ENCODE results near the gene DUSP16. TPM values are rescaled to one million over a fixed set of nuclear protein-coding genes. Genes with fewer than 3 reads are reported as not detected.
A peak's percentile ranks its signal among the peaks of the same experiment; 100 is the strongest.

Gene DUSP16
- total and polyA plus RNA-seq, 4 experiments from 2014 or later, result 16.8 to 125 (median 72.5) TPM

DNA sequence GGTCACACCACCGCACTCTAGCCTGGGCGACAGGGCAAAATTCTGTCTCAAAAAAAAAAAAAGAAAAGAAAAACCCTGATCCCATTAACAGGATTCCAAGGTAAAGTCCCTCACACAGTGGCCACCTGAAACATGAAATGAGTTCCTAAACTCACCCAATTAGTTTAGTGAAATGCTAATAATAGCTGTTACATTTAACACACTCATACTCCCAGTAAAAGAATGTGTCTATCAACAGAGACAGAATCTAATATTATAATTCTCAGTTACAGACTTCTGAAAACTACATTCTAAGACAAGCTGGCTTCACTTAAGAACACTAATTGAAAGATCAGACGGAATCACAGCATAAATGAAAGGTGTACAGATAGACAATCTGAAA is 44.2 kb downstream of the DUSP16 start:
- no peak overlapping the region for H3K27ac ChIP-seq (ENCODE audit: low read depth, low read length)
- no peaks in the 10 kb centered on the region for H3K9me3 ChIP-seq (ENCODE audit: control insufficient read depth in 1 of 2, low read length in 2 of 2)
- POLR2A ChIA-PET (ENCODE audit: partially characterized antibody), result interaction anchor here (0.7 to 2.3 kb wide), 8 partner anchors 9 to 195 kb away, joined by 3 to 8 read pairs (median 3); partner anchors contain the start of gene DUSP16
- no peaks in the 10 kb centered on the region for H3K27me3 ChIP-seq (ENCODE audit: insufficient read depth, low read length)
- peak overlapping the region in 2 of 7 donors; percentile 11 to 29 for H3K27ac Mint-ChIP-seq
- no peaks in the 10 kb centered on the region for H3K9me3 Mint-ChIP-seq
- H3K27me3 Mint-ChIP-seq, result no peaks in the 10 kb centered on the region
- peaks cover 59 to 60% of the 10 kb centered on the region in 2 donors for H3K36me3 Mint-ChIP-seq
- H3K4me1 Mint-ChIP-seq, result peaks cover 20 to 67% (median 49%) of the 10 kb centered on the region in 4 donors
- CTCF ChIA-PET (ENCODE audit: partially characterized antibody), result interaction anchor here (1.5 to 2.2 kb wide), 4 partner anchors 9 to 141 kb away, joined by 4 to 7 read pairs (median 4); no protein-coding TSS in a partner anchor
- H3K36me3 ChIP-seq (ENCODE audit: insufficient read depth, low read length), result peaks cover 17% of the 10 kb centered on the region
- intact Hi-C loops (cut with micrococcal nuclease), result no loop called here
- peaks cover 8% of the 10 kb centered on the region for H3K4me1 ChIP-seq (ENCODE audit: insufficient read depth, low read length)
- H3K4me3 Mint-ChIP-seq, result no peak overlapping the region
- no peak for DNase-seq
- no peak overlapping the region for H3K4me3 ChIP-seq (ENCODE audit: low read length in 2 of 2)

- H3K27me3 ChIP-seq (ENCODE audit: insufficient read depth, low read length), result no peaks in the 10 kb centered on the region
- ChIA-PET POLR2A (ENCODE audit: partially characterized antibody) (interaction anchor here (1.2 to 1.3 kb wide), 2 partner anchors 40 to 154 kb away, joined by 3 to 4 read pairs; no protein-coding TSS in a partner anchor), CTCF (ENCODE audit: partially characterized antibody) (interaction anchor here (1.3 kb wide), 1 partner anchor 26 kb away, joined by 3 read pairs; no protein-coding TSS in a partner anchor)
- H3K9me3 Mint-ChIP-seq, result no peaks in the 10 kb centered on the region
- no peak overlapping the region for H3K4me3 ChIP-seq (ENCODE audit: low read length in 2 of 2)
- DNase-seq, result no peak
- peaks cover 45 to 50% of the 10 kb centered on the region in 2 donors for H3K36me3 Mint-ChIP-seq
- H3K4me1 ChIP-seq (ENCODE audit: insufficient read depth, low read length), result peaks cover 31% of the 10 kb centered on the region
- H3K27me3 Mint-ChIP-seq, result no peaks in the 10 kb centered on the region
- peak overlapping the region in 4 of 7 donors; percentile 17 to 42 (median 38) for H3K27ac Mint-ChIP-seq
- no peak overlapping the region for H3K4me3 Mint-ChIP-seq
- intact Hi-C loops (cut with micrococcal nuclease), result no loop called here
- peaks cover 5% of the 10 kb centered on the region for H3K36me3 ChIP-seq (ENCODE audit: insufficient read depth, low read length)
- H3K9me3 ChIP-seq (ENCODE audit: control insufficient read depth in 1 of 2, low read length in 2 of 2), result no peaks in the 10 kb centered on the region
- no peak overlapping the region for H3K27ac ChIP-seq (ENCODE audit: low read depth, low read length)
- H3K4me1 Mint-ChIP-seq, result peaks cover 13 to 41% (median 31%) of the 10 kb centered on the region in 4 donors
Measured at GRCh38 chr12:12513416-12514006, 49.2 kb downstream of the DUSP16 start.

- H3K4me3 Mint-ChIP-seq, result no peak overlapping the region
- intact Hi-C loops (cut with micrococcal nuclease), result no loop called here
- peaks cover 15 to 36% (median 24%) of the 10 kb centered on the region in 4 donors for H3K4me1 Mint-ChIP-seq
- H3K9me3 Mint-ChIP-seq, result no peaks in the 10 kb centered on the region
- no peak overlapping the region for H3K27ac Mint-ChIP-seq
- no peaks in the 10 kb centered on the region for H3K27me3 ChIP-seq (ENCODE audit: insufficient read depth, low read length)
- H3K4me1 ChIP-seq (ENCODE audit: insufficient read depth, low read length), result peaks cover 36% of the 10 kb centered on the region
- no peaks in the 10 kb centered on the region for H3K27me3 Mint-ChIP-seq
- ChIA-PET POLR2A (ENCODE audit: partially characterized antibody) (interaction anchor here (0.8 to 1.2 kb wide), 2 partner anchors 9 to 202 kb away, joined by 3 read pairs; no protein-coding TSS in a partner anchor), CTCF (ENCODE audit: partially characterized antibody) (interaction anchor here (1.2 kb wide), 1 partner anchor 25 kb away, joined by 3 read pairs; no protein-coding TSS in a partner anchor)
- H3K9me3 ChIP-seq (ENCODE audit: control insufficient read depth in 1 of 2, low read length in 2 of 2), result no peaks in the 10 kb centered on the region
- H3K36me3 Mint-ChIP-seq, result peaks cover 39% of the 10 kb centered on the region in 2 donors
- H3K36me3 ChIP-seq (ENCODE audit: insufficient read depth, low read length), result peaks cover 2% of the 10 kb centered on the region
- no peak overlapping the region for H3K27ac ChIP-seq (ENCODE audit: low read depth, low read length)
- no peak for DNase-seq
- H3K4me3 ChIP-seq (ENCODE audit: low read length in 2 of 2), result no peak overlapping the region
Measured at GRCh38 chr12:12511895-12512711, 50.6 kb downstream of the DUSP16 start.

- ChIA-PET CTCF (ENCODE audit: partially characterized antibody) (interaction anchor here (1.1 to 1.2 kb wide), 2 partner anchors 26 to 225 kb away, joined by 3 read pairs; no protein-coding TSS in a partner anchor), POLR2A (ENCODE audit: partially characterized antibody) (interaction anchor here (0.8 to 1.3 kb wide), 3 partner anchors 8 to 203 kb away, joined by 3 read pairs; no protein-coding TSS in a partner anchor)
- Histone ChIP-seq H3K27me3 (ENCODE audit: insufficient read depth, low read length) (no peaks in the 10 kb centered on the region), H3K4me1 (ENCODE audit: insufficient read depth, low read length) (peaks cover 45% of the 10 kb centered on the region), H3K4me3 (ENCODE audit: low read length in 2 of 2) (no peak overlapping the region), H3K27ac (ENCODE audit: low read depth, low read length) (no peak overlapping the region), H3K36me3 (ENCODE audit: insufficient read depth, low read length) (no peaks in the 10 kb centered on the region), H3K9me3 (ENCODE audit: control insufficient read depth in 1 of 2, low read length in 2 of 2) (no peaks in the 10 kb centered on the region)
- H3K4me3 Mint-ChIP-seq, result no peak overlapping the region
- DNase-seq, result no peak
- H3K36me3 Mint-ChIP-seq, result peaks cover 31 to 33% of the 10 kb centered on the region in 2 donors
- intact Hi-C loops (cut with micrococcal nuclease), result no loop called here
- H3K9me3 Mint-ChIP-seq, result no peaks in the 10 kb centered on the region
- H3K27me3 Mint-ChIP-seq, result no peaks in the 10 kb centered on the region
- H3K4me1 Mint-ChIP-seq, result peaks cover 20 to 40% (median 31%) of the 10 kb centered on the region in 4 donors
- H3K27ac Mint-ChIP-seq, result no peak overlapping the region
Measured at GRCh38 chr12:12511021-12511783, 51.5 kb downstream of the DUSP16 start.

DNA sequence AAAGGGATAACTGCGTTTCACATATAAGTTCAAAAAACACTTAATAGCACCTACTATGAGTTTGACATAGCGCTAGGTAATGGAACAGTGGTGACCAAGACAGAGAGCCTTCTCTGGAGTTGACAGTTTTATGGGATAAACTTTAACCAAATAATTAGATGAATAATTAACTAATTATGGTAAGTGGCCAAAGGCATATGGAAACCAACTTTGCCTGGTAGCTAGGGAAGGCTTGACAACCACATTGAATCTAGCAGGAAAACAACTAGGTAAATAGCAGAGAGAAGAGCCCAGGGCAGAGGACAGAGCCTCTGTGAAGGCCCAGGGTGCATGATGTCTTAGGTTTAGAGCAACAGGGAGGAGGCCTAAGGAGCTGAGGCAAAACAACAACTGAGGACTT is 52.1 kb downstream of the DUSP16 start:
- Histone ChIP-seq H3K27ac (ENCODE audit: low read depth, low read length) (no peak overlapping the region), H3K36me3 (ENCODE audit: insufficient read depth, low read length) (no peaks in the 10 kb centered on the region), H3K9me3 (ENCODE audit: control insufficient read depth in 1 of 2, low read length in 2 of 2) (no peaks in the 10 kb centered on the region), H3K4me3 (ENCODE audit: low read length in 2 of 2) (no peak overlapping the region), H3K4me1 (ENCODE audit: insufficient read depth, low read length) (peaks cover 52% of the 10 kb centered on the region), H3K27me3 (ENCODE audit: insufficient read depth, low read length) (no peaks in the 10 kb centered on the region)
- H3K27me3 Mint-ChIP-seq, result no peaks in the 10 kb centered on the region
- peaks cover 28 to 33% of the 10 kb centered on the region in 2 donors for H3K36me3 Mint-ChIP-seq
- ChIA-PET POLR2A (ENCODE audit: partially characterized antibody) (interaction anchor here (1.3 kb wide), 1 partner anchor 13 kb away, joined by 3 read pairs; no protein-coding TSS in a partner anchor), CTCF (ENCODE audit: partially characterized antibody) (interaction anchor here (1.1 kb wide), 1 partner anchor 226 kb away, joined by 3 read pairs; no protein-coding TSS in a partner anchor)
- H3K4me1 Mint-ChIP-seq, result peaks cover 27 to 46% (median 36%) of the 10 kb centered on the region in 4 donors
- no peak overlapping the region for H3K4me3 Mint-ChIP-seq
- intact Hi-C loops (cut with micrococcal nuclease), result no loop called here
- no peaks in the 10 kb centered on the region for H3K9me3 Mint-ChIP-seq
- peak overlapping the region in 1 of 7 donors; percentile 66 for H3K27ac Mint-ChIP-seq
- DNase-seq, result no peak

DNA sequence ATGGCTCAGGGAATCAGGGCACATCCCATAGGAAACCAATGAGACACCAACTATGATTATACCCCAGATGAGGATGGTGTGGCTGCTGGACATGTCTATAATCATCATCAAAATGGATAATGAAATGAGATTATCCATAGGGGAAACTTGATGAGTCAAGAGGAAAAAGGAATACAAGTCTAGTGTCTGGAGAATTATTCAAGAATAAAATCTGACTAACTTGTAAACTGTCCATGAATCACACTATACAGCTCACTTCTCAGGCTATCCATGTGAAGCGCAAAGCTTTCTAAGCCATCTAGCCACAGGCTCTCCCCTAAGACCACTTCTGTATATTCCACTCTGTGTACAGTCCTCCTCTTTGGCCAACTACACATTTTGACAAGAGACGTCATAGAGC is 52.5 kb downstream of the DUSP16 start:
- Mint-ChIP-seq H3K27me3 (no peaks in the 10 kb centered on the region), H3K9me3 (no peaks in the 10 kb centered on the region), H3K4me3 (peak overlapping the region in 1 of 8 donors; percentile 36), H3K36me3 (peaks cover 25 to 35% of the 10 kb centered on the region in 2 donors), H3K27ac (peak overlapping the region in 5 of 7 donors; percentile 17 to 70 (median 43)), H3K4me1 (peaks cover 31 to 50% (median 40%) of the 10 kb centered on the region in 4 donors)
- no peak for DNase-seq
- Histone ChIP-seq H3K4me1 (ENCODE audit: insufficient read depth, low read length) (peaks cover 56% of the 10 kb centered on the region), H3K36me3 (ENCODE audit: insufficient read depth, low read length) (no peaks in the 10 kb centered on the region), H3K4me3 (ENCODE audit: low read length in 2 of 2) (no peak overlapping the region), H3K27me3 (ENCODE audit: insufficient read depth, low read length) (no peaks in the 10 kb centered on the region), H3K9me3 (ENCODE audit: control insufficient read depth in 1 of 2, low read length in 2 of 2) (no peaks in the 10 kb centered on the region), H3K27ac (ENCODE audit: low read depth, low read length) (no peak overlapping the region)
- intact Hi-C loops (cut with micrococcal nuclease), result no loop called here
- POLR2A ChIA-PET (ENCODE audit: partially characterized antibody), result interaction anchor here (1.3 kb wide), 2 partner anchors 14 to 18 kb away, joined by 3 read pairs; no protein-coding TSS in a partner anchor
- CTCF ChIA-PET (ENCODE audit: partially characterized antibody), result interaction anchor here (1.2 to 1.4 kb wide), 2 partner anchors 9 to 145 kb away, joined by 4 to 5 read pairs; no protein-coding TSS in a partner anchor
